ENCODE results near the gene DDIT4. TPM values are rescaled to one million over a fixed set of nuclear protein-coding genes. Genes with fewer than 3 reads are reported as not detected.
A peak's percentile ranks its signal among the peaks of the same experiment; 100 is the strongest.

The DDIT4 gene
- total RNA-seq, 1 experiment from 2014 or later, result 155 TPM

DNA sequence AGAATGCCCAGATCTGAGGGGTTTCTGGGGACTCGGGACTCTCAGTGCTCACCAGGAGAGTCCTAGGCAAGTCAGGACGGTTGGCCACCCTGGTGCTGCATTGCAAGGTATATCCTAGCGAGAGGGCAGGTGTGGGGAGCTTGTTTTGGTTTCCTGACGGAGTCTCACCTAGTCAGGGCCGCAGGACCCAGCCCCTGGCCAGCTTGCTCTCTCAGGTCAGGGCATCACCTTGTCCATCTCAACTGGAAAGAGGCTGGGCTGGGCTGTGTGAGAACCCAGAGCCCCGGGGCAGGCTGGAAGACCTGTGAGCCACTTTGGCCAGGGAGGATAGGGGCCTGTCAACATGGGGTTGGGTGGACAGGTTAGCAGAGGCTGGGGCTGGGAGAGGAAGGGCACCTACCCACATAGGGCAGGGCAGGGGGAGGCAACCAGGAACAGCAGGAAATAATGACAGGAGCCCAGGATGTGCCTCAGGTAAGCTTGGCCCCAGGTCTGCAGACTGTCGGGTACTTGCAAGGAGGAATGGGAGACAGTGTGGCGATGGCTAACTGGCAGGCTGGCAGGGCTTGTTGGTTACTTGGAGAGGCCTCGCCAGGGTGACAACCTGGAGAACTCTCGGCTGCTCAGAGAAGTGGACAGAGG is 49.5 kb downstream of the DDIT4 start:
- intact Hi-C loops (cut with micrococcal nuclease; ENCODE audit: unreplicated experiment), result no loop called here
- H3K9me3 ChIP-seq, result no peaks in the 10 kb centered on the region
- no peak for DNase-seq
- ChIA-PET CTCF (interaction anchor here (2.7 kb wide), 1 partner anchor 14 kb away, joined by 8 read pairs; no protein-coding TSS in a partner anchor), POLR2A (interaction anchor here (1.0 kb wide), 1 partner anchor 50 kb away, joined by 3 read pairs; no protein-coding TSS in a partner anchor)
- Mint-ChIP-seq H3K27me3 (ENCODE audit: insufficient read depth, unreplicated experiment) (no peaks in the 10 kb centered on the region), H3K36me3 (ENCODE audit: insufficient read depth, unreplicated experiment) (peaks cover 23% of the 10 kb centered on the region), H3K4me1 (ENCODE audit: low read depth, unreplicated experiment) (peaks cover 53% of the 10 kb centered on the region), H3K9me3 (ENCODE audit: unreplicated experiment) (no peaks in the 10 kb centered on the region), H3K4me3 (ENCODE audit: unreplicated experiment) (no peak overlapping the region), H3K27ac (ENCODE audit: unreplicated experiment) (peak overlapping the region; percentile 99)
- no peak overlapping the region for H3K4me3 ChIP-seq (ENCODE audit: low read depth, low read length)
- TF ChIP-seq, protein P1, sequence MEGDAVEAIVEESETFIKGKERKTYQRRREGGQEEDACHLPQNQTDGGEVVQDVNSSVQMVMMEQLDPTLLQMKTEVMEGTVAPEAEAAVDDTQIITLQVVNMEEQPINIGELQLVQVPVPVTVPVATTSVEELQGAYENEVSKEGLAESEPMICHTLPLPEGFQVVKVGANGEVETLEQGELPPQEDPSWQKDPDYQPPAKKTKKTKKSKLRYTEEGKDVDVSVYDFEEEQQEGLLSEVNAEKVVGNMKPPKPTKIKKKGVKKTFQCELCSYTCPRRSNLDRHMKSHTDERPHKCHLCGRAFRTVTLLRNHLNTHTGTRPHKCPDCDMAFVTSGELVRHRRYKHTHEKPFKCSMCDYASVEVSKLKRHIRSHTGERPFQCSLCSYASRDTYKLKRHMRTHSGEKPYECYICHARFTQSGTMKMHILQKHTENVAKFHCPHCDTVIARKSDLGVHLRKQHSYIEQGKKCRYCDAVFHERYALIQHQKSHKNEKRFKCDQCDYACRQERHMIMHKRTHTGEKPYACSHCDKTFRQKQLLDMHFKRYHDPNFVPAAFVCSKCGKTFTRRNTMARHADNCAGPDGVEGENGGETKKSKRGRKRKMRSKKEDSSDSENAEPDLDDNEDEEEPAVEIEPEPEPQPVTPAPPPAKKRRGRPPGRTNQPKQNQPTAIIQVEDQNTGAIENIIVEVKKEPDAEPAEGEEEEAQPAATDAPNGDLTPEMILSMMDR (IDR thresholded peaks at IDR 0.05; ENCODE audit: insufficient read depth in 1 of 2, low read depth in 1 of 2, low read length in 1 of 2, severe bottlenecking in 1 of 2, unreplicated experiment in 1 of 2), result no peak
- H3K36me3 ChIP-seq (ENCODE audit: control insufficient read depth, insufficient read depth, low read length), result no peaks in the 10 kb centered on the region
- H3K27me3 ChIP-seq (replicated peaks; ENCODE audit: control insufficient read depth, insufficient read depth, low read length), result no peaks in the 10 kb centered on the region
- BruUV-seq (replicated peaks), result no TSS peak
- peaks cover 47% of the 10 kb centered on the region for H3K4me1 ChIP-seq

DNA sequence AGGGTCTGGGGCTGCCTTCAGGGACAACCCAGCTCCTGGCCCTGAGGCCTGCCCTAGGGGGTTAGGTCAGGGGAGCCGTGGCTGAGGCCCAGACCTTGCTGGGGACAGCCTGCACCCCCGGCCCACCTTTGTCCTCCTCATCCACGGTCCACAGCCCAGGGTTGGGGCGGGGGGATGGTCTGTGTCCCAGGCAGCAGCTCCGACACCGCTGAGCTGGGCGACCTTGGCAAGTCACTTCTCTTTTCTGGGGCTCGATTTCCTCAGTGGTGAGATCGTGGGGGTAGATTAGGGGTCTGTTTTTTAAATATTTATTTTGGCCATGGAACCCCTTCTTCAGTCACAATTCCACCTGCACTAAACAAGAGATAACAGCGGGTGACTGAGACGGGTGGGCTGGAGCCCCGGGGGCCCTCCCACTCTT is 50.1 kb downstream of the DDIT4 start:
- Histone ChIP-seq H3K36me3 (ENCODE audit: control insufficient read depth, insufficient read depth, low read length) (no peaks in the 10 kb centered on the region), H3K9me3 (no peaks in the 10 kb centered on the region), H3K27me3 (replicated peaks; ENCODE audit: control insufficient read depth, insufficient read depth, low read length) (no peaks in the 10 kb centered on the region), H3K4me3 (ENCODE audit: low read depth, low read length) (no peak overlapping the region), H3K4me1 (peaks cover 46% of the 10 kb centered on the region)
- Mint-ChIP-seq H3K27ac (ENCODE audit: unreplicated experiment) (peak overlapping the region; percentile 99), H3K36me3 (ENCODE audit: insufficient read depth, unreplicated experiment) (peaks cover 23% of the 10 kb centered on the region), H3K4me1 (ENCODE audit: low read depth, unreplicated experiment) (peaks cover 47% of the 10 kb centered on the region), H3K9me3 (ENCODE audit: unreplicated experiment) (no peaks in the 10 kb centered on the region), H3K4me3 (ENCODE audit: unreplicated experiment) (no peak overlapping the region), H3K27me3 (ENCODE audit: insufficient read depth, unreplicated experiment) (no peaks in the 10 kb centered on the region)
- intact Hi-C loops (cut with micrococcal nuclease; ENCODE audit: unreplicated experiment), result no loop called here
- no peak for DNase-seq
- ChIA-PET CTCF (no interaction called here), POLR2A (interaction anchor here (0.7 kb wide), 1 partner anchor 50 kb away, joined by 3 read pairs; no protein-coding TSS in a partner anchor)
- TF ChIP-seq, protein P1 (IDR thresholded peaks at IDR 0.05; ENCODE audit: insufficient read depth in 1 of 2, low read depth in 1 of 2, low read length in 1 of 2, severe bottlenecking in 1 of 2, unreplicated experiment in 1 of 2), result no peak
- BruUV-seq (replicated peaks), result no TSS peak

Other genes starting within 250 kb of the DDIT4 start
- gene SPOCK2, start 185.4 kb upstream of the DDIT4 start, total RNA-seq (2022), result 1.6 and 3.0 TPM in 2 replicates
- gene ANAPC16, start 57.9 kb upstream of the DDIT4 start, total RNA-seq (2022), result 134 and 144 TPM in 2 replicates
- 60.1 and 73.7 TPM in 2 replicates for gene ASCC1, start 57.6 kb upstream of the DDIT4 start, total RNA-seq (2022)
- 56.0 and 58.1 TPM in 2 replicates for gene DNAJB12, start 81.0 kb downstream of the DDIT4 start, total RNA-seq (2022)

Measured in Caco-2 (cell line).